ENCODE measurements around the gene PRSS12.
"Not testable (repeated sequence)": the region's sequence is repeated elsewhere in the genome, so short reads cannot be mapped to it uniquely, and the experiment has no call there.

Gene PRSS12

DNA sequence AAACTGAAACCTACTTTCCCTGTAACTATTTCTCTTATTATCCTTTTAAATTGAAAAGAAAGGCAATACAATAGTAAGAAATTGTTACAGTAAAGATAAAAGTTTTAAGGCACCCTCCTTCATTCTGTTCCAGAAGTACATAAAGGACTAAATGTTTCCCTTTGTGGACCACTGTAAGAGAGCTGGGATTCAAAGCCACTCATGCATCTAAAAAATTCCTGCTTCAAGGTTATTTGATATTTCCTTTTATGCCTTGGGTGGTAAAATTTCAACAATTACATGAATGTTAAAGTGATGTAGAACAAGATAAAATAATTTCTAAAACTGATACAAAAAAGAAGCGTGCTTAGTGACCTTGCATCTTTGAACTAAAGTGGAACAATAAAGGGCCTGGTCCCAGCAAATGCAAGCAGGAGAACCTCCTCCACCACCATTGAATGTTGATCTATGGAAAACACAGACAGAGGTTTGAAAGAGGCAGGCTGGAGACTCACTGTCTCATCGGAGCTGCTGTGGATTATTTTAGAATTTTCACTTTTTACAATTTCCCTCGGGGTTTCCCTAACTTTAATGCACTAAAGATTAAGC is 42.3 kb upstream of the PRSS12 start:
- H3K4me3 ChIP-seq (ENCODE audit: control insufficient read depth, low read depth, low read length): no peak overlapping the region
- no peak for DNase-seq (ENCODE audit: low read depth)
- no peak for TF ChIP-seq CTCF (IDR thresholded peaks at IDR 0.05; ENCODE audit: control insufficient read depth, insufficient read depth, low read depth, low read length, missing control alignments)

DNA sequence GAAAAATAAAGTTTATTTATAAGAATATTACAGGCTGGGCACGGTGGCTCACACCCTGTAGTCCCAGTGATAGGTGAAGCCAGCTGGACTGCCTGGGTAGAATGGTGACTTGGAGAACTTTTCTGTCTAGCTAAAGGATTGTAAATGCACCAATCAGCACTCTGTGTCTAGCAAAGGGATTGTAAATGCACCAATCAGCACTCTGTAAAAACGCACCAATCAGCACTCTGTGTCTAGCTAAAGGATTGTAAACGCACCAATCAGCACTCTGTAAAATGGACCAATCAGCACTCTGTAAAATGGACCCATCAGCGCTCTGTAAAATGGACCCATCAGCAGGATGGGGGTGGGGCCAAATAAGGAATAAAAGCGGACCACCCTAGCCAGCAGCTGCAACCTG is 39.7 kb upstream of the PRSS12 start:
- H3K4me3 ChIP-seq (ENCODE audit: control insufficient read depth, low read depth, low read length); DNase-seq (ENCODE audit: low read depth): not testable (repeated sequence)

DNA sequence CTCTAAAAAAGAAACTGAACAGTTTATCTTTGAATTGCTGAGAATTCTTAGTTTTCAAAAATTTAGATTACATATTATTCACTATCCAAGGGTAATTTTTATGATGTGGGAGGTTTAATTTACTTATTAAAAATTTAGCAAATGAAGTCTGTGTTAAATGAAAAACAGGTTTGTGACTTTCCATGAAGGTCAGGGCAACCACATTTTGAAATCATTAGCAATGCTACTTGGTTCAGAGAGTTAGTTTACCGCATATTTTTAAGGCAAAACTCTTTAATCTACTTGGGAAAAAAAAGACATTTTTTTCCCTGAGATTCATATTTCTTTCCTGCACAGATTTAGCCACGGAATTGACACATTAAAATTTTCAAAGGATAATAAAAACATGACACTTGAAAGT is 37.3 kb upstream of the PRSS12 start:
- no peak overlapping the region for H3K4me3 ChIP-seq (ENCODE audit: control insufficient read depth, low read depth, low read length)

GRCh38 chr4:118389721-118390120 is 36.9 kb upstream of the PRSS12 start:
- no peak for TF ChIP-seq CTCF (IDR thresholded peaks at IDR 0.05; ENCODE audit: control insufficient read depth, insufficient read depth, low read depth, low read length, missing control alignments)
- DNase-seq (ENCODE audit: low read depth): no peak
- H3K4me3 ChIP-seq (ENCODE audit: control insufficient read depth, low read depth, low read length): no peak overlapping the region

More for the DNA sequence above, 37.3 kb upstream of the PRSS12 start:
- TF ChIP-seq CTCF (IDR thresholded peaks at IDR 0.05; ENCODE audit: control insufficient read depth, insufficient read depth, low read depth, low read length, missing control alignments): no peak
- no peak for DNase-seq (ENCODE audit: low read depth)

GRCh38 chr4:118388606-118389005 is 35.8 kb upstream of the PRSS12 start:
- no peak for DNase-seq (ENCODE audit: low read depth)
- H3K4me3 ChIP-seq (ENCODE audit: control insufficient read depth, low read depth, low read length): no peak overlapping the region
- TF ChIP-seq CTCF (IDR thresholded peaks at IDR 0.05; ENCODE audit: control insufficient read depth, insufficient read depth, low read depth, low read length, missing control alignments): no peak

GRCh38 chr4:118381902-118382301 is 29.1 kb upstream of the PRSS12 start:
- no peak for DNase-seq (ENCODE audit: low read depth)
- TF ChIP-seq CTCF (IDR thresholded peaks at IDR 0.05; ENCODE audit: control insufficient read depth, insufficient read depth, low read depth, low read length, missing control alignments): no peak
- no peak overlapping the region for H3K4me3 ChIP-seq (ENCODE audit: control insufficient read depth, low read depth, low read length)

DNA sequence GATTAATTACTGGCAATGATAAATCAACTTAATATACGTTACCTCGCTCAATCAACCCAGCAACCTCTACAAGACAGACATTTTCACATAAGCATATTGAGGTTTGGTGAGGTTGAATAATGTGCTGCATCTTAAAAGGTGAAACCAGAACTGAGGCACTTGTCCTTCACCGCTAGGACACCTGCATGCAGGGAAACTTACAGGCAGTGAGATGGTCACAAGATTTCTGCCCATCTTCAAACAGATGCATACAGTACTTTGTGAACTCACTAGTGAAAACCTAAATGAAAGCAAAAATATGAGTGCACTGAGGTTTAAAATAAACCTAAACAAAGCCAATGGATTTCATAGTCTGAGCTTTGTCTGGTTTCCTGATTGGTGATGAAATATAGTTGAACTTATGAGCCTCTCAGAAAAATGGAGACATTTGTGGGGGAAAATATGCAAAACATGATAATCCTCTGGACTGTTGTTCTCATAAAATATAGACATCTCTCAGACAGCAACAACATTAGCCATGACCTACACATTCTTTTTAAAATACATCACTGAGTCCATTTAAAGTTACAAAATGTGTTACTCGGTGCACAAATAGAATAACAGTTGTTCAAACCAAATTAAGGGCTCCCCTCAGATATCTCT is 20.9 kb upstream of the PRSS12 start:
- no peak overlapping the region for H3K4me3 ChIP-seq (ENCODE audit: control insufficient read depth, low read depth, low read length)
- TF ChIP-seq CTCF (IDR thresholded peaks at IDR 0.05; ENCODE audit: control insufficient read depth, insufficient read depth, low read depth, low read length, missing control alignments): no peak
- peak; percentile 55 for DNase-seq (ENCODE audit: low read depth)
